BLaER1 (cell line): ENCODE measurements around the gene MYO10.

ENCODE experiments used
- H3K27ac ChIP-seq: shearing (Covaris generic); formaldehyde crosslinking; 2 replicates; pipeline ENCODE4 v1.8.1; 2022
- H3K27me3 ChIP-seq: shearing (Covaris generic); formaldehyde crosslinking; 2 replicates; pipeline ENCODE4 v1.8.1; 2022
- H3K36me3 ChIP-seq: shearing (Covaris generic); formaldehyde crosslinking; 2 replicates; pipeline ENCODE4 v1.8.1; 2022
- H3K4me1 ChIP-seq: shearing (Covaris generic); formaldehyde crosslinking; 2 replicates; pipeline ENCODE4 v1.8.1; 2022
- H3K4me2 ChIP-seq: shearing (Covaris generic); formaldehyde crosslinking; 2 replicates; pipeline ENCODE4 v1.8.1; 2022
- H3K4me3 ChIP-seq: shearing (Covaris generic); formaldehyde crosslinking; 2 replicates; pipeline ENCODE4 v1.8.1; 2022
- H3K9ac ChIP-seq: shearing (Covaris generic); formaldehyde crosslinking; 2 replicates; pipeline ENCODE4 v1.8.1; 2022
- H3K9me3 ChIP-seq: shearing (Covaris generic); formaldehyde crosslinking; 2 replicates; pipeline ENCODE4 v1.8.1; 2022
- H4K20me1 ChIP-seq: shearing (Covaris generic); formaldehyde crosslinking; 2 replicates; pipeline ENCODE4 v1.8.1; 2022
- Cebpa-rat ChIP-seq: shearing (Covaris generic); IDR thresholded peaks from 2 replicates; pipeline ENCODE4 v1.8.1; 2022

Gene MYO10

GRCh38 chr5:16855898-16856297 lies 80.2 kb downstream of the MYO10 start:
- Histone ChIP-seq H3K4me2 (peak overlapping the region; percentile 69), H3K36me3 (no peaks in the 10 kb centered on the region), H3K9me3 (peaks cover 11% of the 10 kb centered on the region), H3K4me3 (no peak overlapping the region), H3K4me1 (peaks cover 69% of the 10 kb centered on the region), H3K27ac (peak overlapping the region; percentile 65), H3K9ac (no peak overlapping the region; the same call in 1 of the 2 replicates), H3K27me3 (no peaks in the 10 kb centered on the region), H4K20me1 (no peaks in the 10 kb centered on the region)
- TF ChIP-seq Cebpa-rat = no peak

GRCh38 chr5:16855485-16855884 lies 80.6 kb downstream of the MYO10 start:
- Histone ChIP-seq H3K9ac (no peak overlapping the region; the same call in 1 of the 2 replicates), H3K4me2 (peak overlapping the region; percentile 69)

DNA sequence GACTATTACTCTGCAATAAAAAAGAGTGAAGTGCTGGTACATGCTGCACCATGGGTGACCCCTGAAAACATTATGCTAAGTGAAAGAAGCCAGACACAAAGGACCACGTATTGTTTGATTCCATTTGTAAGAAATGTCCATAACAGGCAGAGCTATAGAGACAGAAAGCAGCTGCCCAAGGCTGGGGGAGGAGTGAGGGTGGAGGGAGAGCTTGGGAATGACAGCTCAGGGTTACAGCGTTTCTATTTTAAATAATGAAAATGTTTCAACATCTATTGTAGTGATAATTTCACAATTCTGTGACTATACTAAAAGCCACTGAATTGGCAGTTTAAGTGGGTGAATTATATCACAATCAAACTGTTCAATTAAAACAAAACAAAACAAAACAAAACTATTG lies 81.7 kb downstream of the MYO10 start:
- Histone ChIP-seq H3K4me1 (peaks cover 56% of the 10 kb centered on the region), H3K36me3 (no peaks in the 10 kb centered on the region), H3K27ac (no peak overlapping the region), H3K27me3 (no peaks in the 10 kb centered on the region), H4K20me1 (no peaks in the 10 kb centered on the region), H3K4me2 (peak overlapping the region; percentile 69; the same call in 1 of the 2 replicates), H3K4me3 (no peak overlapping the region), H3K9me3 (peaks cover 11% of the 10 kb centered on the region), H3K9ac (no peak overlapping the region)
- TF ChIP-seq Cebpa-rat = no peak

More at GRCh38 chr5:16855485-16855884, 80.6 kb downstream of the MYO10 start:
- no peak for TF ChIP-seq Cebpa-rat
- Histone ChIP-seq H3K9me3 (peaks cover 11% of the 10 kb centered on the region), H3K4me3 (no peak overlapping the region), H3K27me3 (no peaks in the 10 kb centered on the region), H3K4me1 (peaks cover 67% of the 10 kb centered on the region), H4K20me1 (no peaks in the 10 kb centered on the region), H3K36me3 (no peaks in the 10 kb centered on the region), H3K27ac (peak overlapping the region; percentile 65)

DNA sequence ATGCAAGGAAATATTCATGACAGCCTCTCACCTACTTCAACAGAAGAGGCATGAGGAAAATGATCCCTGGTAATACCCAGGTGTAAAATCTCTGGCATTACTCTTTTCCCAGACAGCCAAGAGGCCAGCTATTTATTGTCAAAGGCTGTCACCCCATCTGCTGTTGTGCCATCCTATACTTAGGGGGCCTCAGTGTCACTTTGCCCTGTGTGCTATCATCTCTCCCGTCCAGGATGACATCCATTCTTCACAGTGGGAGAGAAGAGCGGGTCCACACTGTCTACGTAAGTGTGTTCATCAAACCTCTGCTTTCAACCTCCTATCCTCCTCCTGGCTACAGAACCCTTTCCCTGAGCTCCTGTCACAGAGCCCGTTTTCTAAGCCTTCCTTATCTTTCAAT lies 82.6 kb downstream of the MYO10 start:
- H3K36me3 ChIP-seq = no peaks in the 10 kb centered on the region
- H3K4me1 ChIP-seq = peaks cover 56% of the 10 kb centered on the region
- H3K9me3 ChIP-seq = peaks cover 2% of the 10 kb centered on the region
- H3K27me3 ChIP-seq = no peaks in the 10 kb centered on the region
- H3K27ac ChIP-seq = no peak overlapping the region
- no peak overlapping the region for H3K9ac ChIP-seq
- no peak overlapping the region for H3K4me2 ChIP-seq
- no peaks in the 10 kb centered on the region for H4K20me1 ChIP-seq
- no peak overlapping the region for H3K4me3 ChIP-seq
- TF ChIP-seq Cebpa-rat = no peak

DNA sequence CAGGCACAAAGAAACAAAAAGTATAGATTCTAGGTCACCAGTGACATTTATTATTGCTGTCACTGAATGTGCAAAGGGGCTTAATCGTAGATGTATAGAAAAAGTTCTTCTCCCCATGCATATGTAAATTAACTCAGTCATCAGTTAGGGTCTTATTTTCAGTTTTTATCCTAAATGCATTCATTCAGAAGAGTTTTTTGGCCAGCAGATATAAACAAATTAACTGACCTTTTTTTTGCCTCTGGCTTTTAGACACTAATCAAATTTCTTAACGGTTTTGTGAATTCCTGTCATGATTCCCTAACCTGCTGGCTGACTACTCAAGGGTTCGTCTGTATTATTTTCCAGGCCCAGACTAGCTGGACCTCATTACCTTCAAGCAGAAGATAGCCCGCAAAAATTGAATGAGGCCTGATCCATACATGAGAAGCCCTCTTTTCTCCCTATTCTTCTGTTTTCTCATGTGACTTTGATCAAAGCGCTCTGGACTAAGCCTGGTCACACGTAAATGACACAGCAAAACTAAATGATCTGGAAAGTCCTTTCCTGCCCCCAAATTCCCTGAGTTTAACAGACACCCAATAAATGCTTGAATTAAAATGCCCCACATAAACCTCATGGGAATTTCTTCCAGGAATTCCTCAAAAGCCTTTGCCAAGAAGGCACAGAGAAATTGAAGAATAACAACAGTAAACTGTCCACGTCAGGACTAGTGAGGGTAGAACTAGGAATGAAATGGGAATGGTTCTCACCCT lies 83.7 kb downstream of the MYO10 start:
- Histone ChIP-seq H3K36me3 (no peaks in the 10 kb centered on the region), H3K4me1 (peaks cover 49% of the 10 kb centered on the region), H3K9ac (no peak overlapping the region), H3K4me2 (peak overlapping the region; percentile 11; the same call in 1 of the 2 replicates), H3K27me3 (no peaks in the 10 kb centered on the region), H3K9me3 (no peaks in the 10 kb centered on the region), H3K27ac (no peak overlapping the region), H4K20me1 (no peaks in the 10 kb centered on the region), H3K4me3 (no peak overlapping the region)
- no peak for TF ChIP-seq Cebpa-rat

DNA sequence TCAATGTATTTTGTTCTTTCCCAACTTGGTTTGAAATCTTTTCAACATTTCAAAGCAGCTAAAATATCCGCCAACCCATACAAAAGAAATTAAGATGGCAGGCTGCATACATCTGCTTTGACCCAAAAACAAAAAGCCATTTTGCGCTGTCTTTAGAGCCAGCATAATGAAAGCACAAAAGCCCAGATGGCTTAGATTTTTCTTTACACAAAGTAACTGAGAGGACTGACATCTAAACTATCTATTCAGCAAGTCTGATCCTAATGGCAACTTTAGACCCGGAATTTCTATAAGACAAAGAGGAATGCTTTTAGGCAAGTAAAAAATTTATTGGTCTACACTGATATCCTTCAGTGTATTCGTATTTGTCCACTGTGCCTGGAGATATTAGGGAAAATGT lies 86.3 kb downstream of the MYO10 start:
- Histone ChIP-seq H3K9me3 (no peaks in the 10 kb centered on the region), H3K4me2 (no peak overlapping the region), H3K27ac (no peak overlapping the region), H3K4me3 (no peak overlapping the region), H3K27me3 (no peaks in the 10 kb centered on the region), H3K9ac (no peak overlapping the region), H3K36me3 (no peaks in the 10 kb centered on the region), H3K4me1 (peaks cover 48% of the 10 kb centered on the region), H4K20me1 (no peaks in the 10 kb centered on the region)
- no peak for TF ChIP-seq Cebpa-rat

DNA sequence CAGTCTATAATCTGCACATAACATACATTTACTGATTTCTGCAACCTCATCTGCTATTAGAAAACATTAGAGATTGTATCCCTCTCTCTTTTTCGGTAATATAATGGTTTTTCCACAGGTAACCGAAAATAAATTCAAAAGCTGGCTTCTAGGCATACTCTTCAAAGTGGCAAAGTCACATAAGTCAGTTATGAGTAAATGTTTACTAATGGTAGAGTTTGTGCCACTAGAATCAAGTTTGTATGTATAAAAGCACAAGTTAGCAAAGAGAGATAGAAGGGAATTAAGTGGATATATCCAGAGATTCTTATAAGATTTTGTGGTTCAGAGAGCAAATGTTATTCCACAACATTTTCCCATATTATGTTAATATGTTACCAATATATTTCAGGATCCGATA lies 86.9 kb downstream of the MYO10 start:
- Histone ChIP-seq H4K20me1 (no peaks in the 10 kb centered on the region), H3K4me3 (no peak overlapping the region), H3K36me3 (no peaks in the 10 kb centered on the region), H3K9ac (no peak overlapping the region), H3K4me2 (no peak overlapping the region), H3K9me3 (no peaks in the 10 kb centered on the region), H3K27me3 (no peaks in the 10 kb centered on the region), H3K4me1 (peaks cover 45% of the 10 kb centered on the region), H3K27ac (no peak overlapping the region)
- no peak for TF ChIP-seq Cebpa-rat

- no peak overlapping the region for H3K9ac ChIP-seq
- TF ChIP-seq Cebpa-rat = no peak
- peak overlapping the region; percentile 71 for H3K4me2 ChIP-seq
- H3K27ac ChIP-seq = 0 out of 2 replicates have a peak overlapping the region, but pooled peaks have one; percentile 46
- no peaks in the 10 kb centered on the region for H3K9me3 ChIP-seq
- no peak overlapping the region for H3K4me3 ChIP-seq
- H3K4me1 ChIP-seq = peaks cover 40% of the 10 kb centered on the region
- H3K27me3 ChIP-seq = no peaks in the 10 kb centered on the region
- no peaks in the 10 kb centered on the region for H4K20me1 ChIP-seq
- H3K36me3 ChIP-seq = no peaks in the 10 kb centered on the region
Observed at GRCh38 chr5:16844952-16845351, 91.1 kb downstream of the MYO10 start.

DNA sequence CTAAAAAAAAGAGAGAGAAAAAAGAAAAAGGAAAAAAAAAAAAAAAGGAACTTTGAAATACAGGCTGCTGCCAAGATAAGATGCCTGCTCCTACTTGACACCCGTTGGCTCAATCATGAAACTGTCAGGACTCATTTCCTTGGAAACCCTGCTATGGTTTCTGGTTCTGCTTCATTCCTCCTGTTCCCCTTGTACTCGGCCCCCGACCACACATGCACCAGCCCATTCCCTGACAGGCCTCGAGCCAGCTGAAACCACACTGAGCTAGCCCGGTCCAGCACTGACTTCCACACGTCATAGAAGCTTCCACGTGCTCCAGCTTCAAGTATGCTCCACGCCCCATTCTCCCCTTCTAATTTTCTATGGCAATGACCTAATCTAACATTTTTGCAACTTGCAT lies 93.2 kb downstream of the MYO10 start:
- peak overlapping the region; percentile 26 for H3K4me2 ChIP-seq
- no peaks in the 10 kb centered on the region for H4K20me1 ChIP-seq
- no peak overlapping the region for H3K9ac ChIP-seq
- no peak overlapping the region for H3K27ac ChIP-seq
- no peaks in the 10 kb centered on the region for H3K27me3 ChIP-seq
- no peak overlapping the region for H3K4me3 ChIP-seq
- no peaks in the 10 kb centered on the region for H3K36me3 ChIP-seq
- H3K9me3 ChIP-seq = no peaks in the 10 kb centered on the region
- H3K4me1 ChIP-seq = peaks cover 44% of the 10 kb centered on the region
- TF ChIP-seq Cebpa-rat = no peak

DNA sequence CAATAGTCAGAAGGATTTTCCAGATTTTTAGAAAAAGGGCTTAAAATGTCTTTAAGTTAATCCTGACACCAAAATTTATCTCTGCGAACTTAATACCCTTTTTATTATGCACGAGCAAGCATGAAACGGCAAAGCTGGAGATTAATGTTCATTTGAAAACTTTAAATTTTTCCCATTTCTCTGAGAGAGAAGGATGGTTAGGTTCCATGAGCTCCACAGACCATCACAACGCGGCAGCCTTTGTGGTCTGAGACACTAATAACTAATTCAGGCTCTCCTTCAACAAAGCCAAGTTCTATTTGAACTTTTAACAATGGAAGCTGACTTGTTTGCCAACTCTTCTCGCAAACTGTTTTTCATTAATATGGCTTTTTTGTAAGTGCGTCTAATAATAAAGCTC lies 94.7 kb downstream of the MYO10 start:
- peaks cover 39% of the 10 kb centered on the region for H3K4me1 ChIP-seq
- TF ChIP-seq Cebpa-rat = no peak

More for the DNA sequence above, 94.7 kb downstream of the MYO10 start:
- Histone ChIP-seq H3K9me3 (no peaks in the 10 kb centered on the region), H3K4me3 (no peak overlapping the region), H3K9ac (no peak overlapping the region), H3K4me2 (no peak overlapping the region), H4K20me1 (no peaks in the 10 kb centered on the region), H3K27ac (no peak overlapping the region), H3K36me3 (no peaks in the 10 kb centered on the region), H3K27me3 (no peaks in the 10 kb centered on the region)
